OCI-LY3 (cell line): ENCODE measurements around the gene DST.

Experiments used
- H2AFZ ChIP-seq: fragments of 200-600, 300-600 bp; shearing (Covaris generic); 2 replicates; pipeline ENCODE4 v1.6.0; 2014; ENCODE audit warnings: antibody characterized with exemption, low read depth, low read length
- H3K27ac ChIP-seq: fragments of 200-600, 300-600 bp; sonication (generic); 2 replicates; pipeline ENCODE4 v1.5.1; 2014; ENCODE audit warnings: mild to moderate bottlenecking, low read length, moderate library complexity, mixed read lengths
- H3K27me3 ChIP-seq: fragments of 200-600, 300-600 bp; sonication (generic); 2 replicates; pipeline ENCODE4 v1.6.1; 2014; ENCODE audit warnings: low read depth, low read length, mixed read lengths
- H3K36me3 ChIP-seq: fragments of 200-600, 300-600 bp; sonication (generic); replicated peaks from 2 replicates; pipeline ENCODE3; 2014; ENCODE audit warnings: low read depth, low read length, mixed read lengths
- H3K4me1 ChIP-seq: fragments of 300-600, 200-600 bp; sonication (generic); 2 replicates; pipeline ENCODE4 v1.6.1; 2014; ENCODE audit warnings: low read length, mixed read lengths
- H3K4me2 ChIP-seq: fragments of 200-600, 300-600 bp; sonication (generic); 2 replicates; pipeline ENCODE4 v1.6.1; 2014; ENCODE audit warnings: low read length, mixed read lengths
- H3K4me3 ChIP-seq: fragments of 300-600, 200-600 bp; sonication (generic); 2 replicates; pipeline ENCODE4 v1.5.1; 2014; ENCODE audit warnings: antibody characterized with exemption, mild to moderate bottlenecking, low read length, moderate library complexity
- H3K79me2 ChIP-seq: fragments of 300-600, 200-600 bp; shearing (Covaris generic); 2 replicates; pipeline ENCODE4 v1.6.1; 2014; ENCODE audit warnings: mild to moderate bottlenecking, low read length, mixed read lengths
- H3K9ac ChIP-seq: fragments of 300-600, 200-600 bp; shearing (Covaris generic); 2 replicates; pipeline ENCODE4 v1.6.0; 2014; ENCODE audit warnings: mild to moderate bottlenecking, low read length, moderate library complexity
- H3K9me3 ChIP-seq: fragments of 200-600, 300-600 bp; shearing (Covaris generic); 2 replicates; pipeline ENCODE4 v1.6.1; 2014; ENCODE audit warnings: low read length, mixed read lengths; ENCODE audit not compliant: insufficient read depth
- H4K20me1 ChIP-seq: fragments of 200-600, 300-600 bp; sonication (generic); 2 replicates; pipeline ENCODE4 v1.6.1; 2016; ENCODE audit warnings: low read length, mixed read lengths; ENCODE audit not compliant: insufficient read depth
- CTCF ChIP-seq: fragments of 200-600, 300-600 bp; sonication (generic); IDR thresholded peaks from 2 replicates; pipeline ENCODE4 v1.5.1; 2014; ENCODE audit warnings: antibody characterized with exemption, low read length, low read depth
- EZH2phosphoT487 ChIP-seq: fragments of 200-600 bp; shearing (Covaris generic); IDR thresholded peaks from 2 replicates; pipeline ENCODE4 v1.6.1; 2018; ENCODE audit warnings: antibody characterized with exemption, mixed run types, low read depth

DST gene

GRCh38 chr6:56579155-56579851 lies 63.4 kb downstream of the DST start:
- Histone ChIP-seq H3K27ac (no peak overlapping the region), H3K4me1 (no peaks in the 10 kb centered on the region)

GRCh38 chr6:56575736-56576135 lies 67.0 kb downstream of the DST start:
- H3K79me2 ChIP-seq: no peaks in the 10 kb centered on the region
- no peak overlapping the region for H3K27ac ChIP-seq
- H3K9me3 ChIP-seq: no peaks in the 10 kb centered on the region
- H3K9ac ChIP-seq: no peak overlapping the region
- no peaks in the 10 kb centered on the region for H4K20me1 ChIP-seq
- H3K4me3 ChIP-seq: no peak overlapping the region
- peaks cover 2% of the 10 kb centered on the region; the same call in 1 of the 2 replicates for H3K4me1 ChIP-seq
- no peak overlapping the region for H3K4me2 ChIP-seq
- H2AFZ ChIP-seq: no peak overlapping the region
- no peaks in the 10 kb centered on the region for H3K27me3 ChIP-seq
- no peaks in the 10 kb centered on the region for H3K36me3 ChIP-seq
- TF ChIP-seq CTCF (no peak), EZH2phosphoT487 (no peak)

More at GRCh38 chr6:56579155-56579851, 63.4 kb downstream of the DST start:
- no peaks in the 10 kb centered on the region for H4K20me1 ChIP-seq
- H2AFZ ChIP-seq: no peak overlapping the region
- no peak overlapping the region for H3K4me2 ChIP-seq
- no peak for TF ChIP-seq EZH2phosphoT487
- no peak for TF ChIP-seq CTCF
- H3K9me3 ChIP-seq: no peaks in the 10 kb centered on the region
- H3K27me3 ChIP-seq: no peaks in the 10 kb centered on the region
- no peaks in the 10 kb centered on the region for H3K36me3 ChIP-seq
- no peaks in the 10 kb centered on the region for H3K79me2 ChIP-seq
- no peak overlapping the region for H3K9ac ChIP-seq
- no peak overlapping the region for H3K4me3 ChIP-seq

- Histone ChIP-seq H4K20me1 (no peaks in the 10 kb centered on the region), H3K27ac (no peak overlapping the region), H3K4me2 (no peak overlapping the region), H3K79me2 (no peaks in the 10 kb centered on the region), H2AFZ (no peak overlapping the region), H3K4me3 (no peak overlapping the region), H3K4me1 (peaks cover 2% of the 10 kb centered on the region; the same call in 1 of the 2 replicates), H3K27me3 (no peaks in the 10 kb centered on the region), H3K9ac (no peak overlapping the region), H3K36me3 (no peaks in the 10 kb centered on the region), H3K9me3 (no peaks in the 10 kb centered on the region)
- no peak for TF ChIP-seq EZH2phosphoT487
- no peak for TF ChIP-seq CTCF
These were observed 68.4 kb downstream of the DST start for GRCh38 chr6:56574292-56574691.

- H3K27me3 ChIP-seq: no peaks in the 10 kb centered on the region
- no peak overlapping the region for H3K4me2 ChIP-seq
- no peak overlapping the region for H2AFZ ChIP-seq
- H4K20me1 ChIP-seq: no peaks in the 10 kb centered on the region
- H3K79me2 ChIP-seq: no peaks in the 10 kb centered on the region
- H3K4me1 ChIP-seq: peaks cover 2% of the 10 kb centered on the region; the same call in 1 of the 2 replicates
- no peak overlapping the region for H3K4me3 ChIP-seq
- no peak overlapping the region for H3K9ac ChIP-seq
- TF ChIP-seq CTCF (no peak), EZH2phosphoT487 (no peak)
- H3K9me3 ChIP-seq: no peaks in the 10 kb centered on the region
- H3K36me3 ChIP-seq: no peaks in the 10 kb centered on the region
- no peak overlapping the region for H3K27ac ChIP-seq
These were observed 69.1 kb downstream of the DST start for GRCh38 chr6:56573624-56574023.
